Liver (tissue), 9 donors: ENCODE measurements around the gene GRIN2A. TPM values are rescaled to one million over a fixed set of nuclear protein-coding genes. Genes with fewer than 3 reads are reported as not detected.

Source experiments
- DNase-seq: peaks from one replicate; pipeline ENCODE4 v3.0.0-alpha.2; 2017; ENCODE audit warnings: low spot score
- H3K27ac ChIP-seq, 2 donors: one replicate each; pipeline ENCODE4 v1.7.0; 2013; ENCODE audit warnings: inconsistent platforms in 2 of 2, low read length in 2 of 2, control low read depth in 1 of 2, low read depth in 1 of 2, mild to moderate bottlenecking in 1 of 2
- H3K27me3 ChIP-seq, 4 donors: one replicate each; pipeline versions ENCODE4 v1.6.1 to v1.7.0; 2013; ENCODE audit warnings: low read length in 3 of 4, inconsistent platforms in 1 of 4, mild to moderate bottlenecking in 1 of 4, moderate library complexity in 1 of 4; ENCODE audit not compliant: control insufficient read depth in 4 of 4, insufficient read depth in 4 of 4
- H3K36me3 ChIP-seq, 4 donors: one replicate each; pipeline versions ENCODE4 v1.6.1 to v1.7.0; 2013; ENCODE audit warnings: low read length in 3 of 4, mild to moderate bottlenecking in 3 of 4, low read depth in 1 of 4, moderate library complexity in 1 of 4; ENCODE audit not compliant: control insufficient read depth in 4 of 4, insufficient read depth in 3 of 4
- H3K4me1 ChIP-seq, 4 donors: one replicate each; pipeline versions ENCODE4 v1.6.1 to v1.7.0; 2013; ENCODE audit warnings: low read length in 3 of 4, mild to moderate bottlenecking in 3 of 4, moderate library complexity in 1 of 4; ENCODE audit not compliant: control insufficient read depth in 4 of 4, insufficient read depth in 4 of 4
- H3K4me3 ChIP-seq, 3 donors: one replicate each; pipeline versions ENCODE4 v1.6.1 to v1.7.0; 2013; ENCODE audit warnings: low read length in 3 of 3, control low read depth in 1 of 3, low read depth in 1 of 3, mild to moderate bottlenecking in 1 of 3
- H3K9ac ChIP-seq, 2 donors: one replicate each; pipeline ENCODE4 v1.7.0; 2013; ENCODE audit warnings: low read length in 2 of 2, mild to moderate bottlenecking in 2 of 2, moderate library complexity in 2 of 2, control low read depth in 1 of 2, low read depth in 1 of 2
- H3K9me3 ChIP-seq, 4 donors: one replicate each; pipeline versions ENCODE4 v1.6.1 to v1.7.0; 2013; ENCODE audit warnings: low read length in 3 of 4; ENCODE audit not compliant: control insufficient read depth in 4 of 4
- CTCF ChIP-seq: fragments of 150-350 bp; IDR thresholded peaks from 2 replicates; pipeline ENCODE4 v1.5.1; 2017; ENCODE audit warnings: improper control_type of control experiment, low read depth, low read length; ENCODE audit not compliant: missing input control
- EGR1 ChIP-seq, 2 donors: IDR thresholded peaks; 2 replicates each; pipeline ENCODE4 v1.6.1; 2016 to 2018; ENCODE audit warnings: antibody characterized with exemption in 2 of 2, low read depth in 2 of 2
- FOXA1 ChIP-seq: IDR thresholded peaks from 2 replicates; pipeline ENCODE4 v1.6.1; 2016; ENCODE audit warnings: antibody characterized with exemption
- GABPA ChIP-seq, 2 donors: IDR thresholded peaks in 1 of 2; conservative IDR thresholded peaks in 1 of 2; 2 replicates each; pipeline ENCODE4 v1.6.1; 2016; ENCODE audit warnings: antibody characterized with exemption in 2 of 2, mild to moderate bottlenecking in 1 of 2, moderate library complexity in 1 of 2
- HNF4A ChIP-seq, 2 donors: conservative IDR thresholded peaks; 2 replicates each; pipeline ENCODE4 v1.6.1; 2016; ENCODE audit warnings: antibody characterized with exemption in 2 of 2, mild to moderate bottlenecking in 2 of 2
- HNF4G ChIP-seq: IDR thresholded peaks from 2 replicates; pipeline ENCODE4 v1.6.1; 2016; ENCODE audit warnings: antibody characterized with exemption
- JUND ChIP-seq, 2 donors: IDR thresholded peaks; 2 replicates each; pipeline ENCODE4 v1.6.1; 2016; ENCODE audit warnings: antibody characterized with exemption in 2 of 2
- MAX ChIP-seq: IDR thresholded peaks from 2 replicates; pipeline ENCODE4 v1.6.1; 2016; ENCODE audit warnings: antibody characterized with exemption
- NR2F2 ChIP-seq: IDR thresholded peaks from 2 replicates; pipeline ENCODE4 v1.6.1; 2016; ENCODE audit warnings: antibody characterized with exemption
- RAD21 ChIP-seq, 2 donors: IDR thresholded peaks; 2 replicates each; pipeline ENCODE4 v1.6.1; 2016; ENCODE audit warnings: antibody characterized with exemption in 2 of 2, mild to moderate bottlenecking in 2 of 2
- REST ChIP-seq: IDR thresholded peaks from 2 replicates; pipeline ENCODE4 v1.6.1; 2016; ENCODE audit warnings: antibody characterized with exemption, mild to moderate bottlenecking
- RXRA ChIP-seq, 2 donors: IDR thresholded peaks; 2 replicates each; pipeline ENCODE4 v1.6.1; 2017 to 2018; ENCODE audit warnings: antibody characterized with exemption in 2 of 2, mild to moderate bottlenecking in 1 of 2
- SP1 ChIP-seq: IDR thresholded peaks from 2 replicates; pipeline ENCODE4 v1.6.1; 2018; ENCODE audit warnings: antibody characterized with exemption, mild to moderate bottlenecking
- TAF1 ChIP-seq: conservative IDR thresholded peaks from 2 replicates; pipeline ENCODE4 v1.6.1; 2016; ENCODE audit warnings: antibody characterized with exemption, mild to moderate bottlenecking
- YY1 ChIP-seq: IDR thresholded peaks from 2 replicates; pipeline ENCODE4 v1.6.1; 2016; ENCODE audit warnings: antibody characterized with exemption, mild to moderate bottlenecking
- ZBTB33 ChIP-seq: IDR thresholded peaks from 2 replicates; pipeline ENCODE4 v1.6.1; 2016; ENCODE audit warnings: antibody characterized with exemption
- whole genome bisulfite sequencing: extraction: QIAGEN DNeasy Blood & Tissue Kit; methylation state at CpG from one replicate; pipeline ENCODE4 v1.1.7; 2013; 5-methylcytosine and 5-hydroxymethylcytosine counted together
- polyA plus RNA-seq, 2 donors: library from polyadenylated mRNA; stranded (reverse) in 1 of 2; unstranded in 1 of 2; fragments of 200-250 nt in 1 of 2; fragments of >200 nt in 1 of 2; fragmentation: Nextera tagmentation in 1 of 2; extraction: Ambion mirVana in 1 of 2; gene quantifications; one replicate each; pipeline versions ENCODE4 v1.2.1 to v1.2.3, GENCODE V29; 2013 to 2015
- total RNA-seq, 2 donors: library from RNA; depleted of rRNA; stranded (reverse); fragments of >200 nt; gene quantifications; one replicate each; pipeline ENCODE4 v1.2.3, GENCODE V29; 2014
- donor health status: healthy.
- donor health status: healthy.
- donor health status: healthy.
- donor health status: healthy.
- donor health status: healthy.

The GRIN2A gene
- total and polyA plus RNA-seq, 4 donors, result under 0.01 to 0.08 (median 0.07) TPM; not detected in 1

- Histone ChIP-seq H3K4me3 (no peak overlapping the region), H3K27me3 (no peaks in the 10 kb centered on the region), H3K27ac (no peak overlapping the region), H3K9ac (no peak overlapping the region), H3K9me3 (peaks cover 0 to 1% (median 0%) of the 10 kb centered on the region in 4 donors), H3K4me1 (no peaks in the 10 kb centered on the region), H3K36me3 (no peaks in the 10 kb centered on the region)
- 78% methylated on average over 5 of the region's 5 CpGs for WGBS
- TF ChIP-seq YY1 (no peak), CTCF (no peak), FOXA1 (no peak), NR2F2 (no peak), JUND (IDR thresholded peaks at IDR 0.05) (no peak), RAD21 (IDR thresholded peaks at IDR 0.05) (no peak), HNF4A (conservative IDR thresholded peaks at IDR 0.05) (no peak), SP1 (no peak)
- no peak for DNase-seq
These were observed 148.7 kb downstream of the GRIN2A start for GRCh38 chr16:10033556-10033955.

GRCh38 chr16:10031955-10032354 is 150.3 kb downstream of the GRIN2A start:
- DNase-seq, result no peak
- Histone ChIP-seq H3K27me3 (peaks cover 0 to under 1% (median 0%) of the 10 kb centered on the region in 4 donors), H3K27ac (no peak overlapping the region), H3K4me3 (no peak overlapping the region), H3K9ac (no peak overlapping the region), H3K9me3 (no peaks in the 10 kb centered on the region), H3K36me3 (no peaks in the 10 kb centered on the region), H3K4me1 (no peaks in the 10 kb centered on the region)
- no peak for TF ChIP-seq EGR1 (IDR thresholded peaks at IDR 0.05; ENCODE audit: low read depth in 2 of 2)
- no peak for TF ChIP-seq YY1
- TF ChIP-seq HNF4G, result no peak
- no peak for TF ChIP-seq TAF1
- no peak for TF ChIP-seq RAD21 (IDR thresholded peaks at IDR 0.05)
- TF ChIP-seq SP1, result no peak
- no peak for TF ChIP-seq REST
- no peak for TF ChIP-seq GABPA (IDR thresholded peaks at IDR 0.05 in 1 of 2, conservative IDR thresholded peaks at IDR 0.05 in 1 of 2)
- no peak for TF ChIP-seq MAX
- TF ChIP-seq FOXA1, result no peak
- TF ChIP-seq ZBTB33, result no peak
- TF ChIP-seq CTCF, result no peak
- TF ChIP-seq HNF4A (conservative IDR thresholded peaks at IDR 0.05), result no peak
- TF ChIP-seq RXRA (IDR thresholded peaks at IDR 0.05), result no peak
- WGBS, result 96% methylated on average over 4 of the region's 4 CpGs
